HG02642 (cell line): ENCODE measurements around the gene ADNP.
"Not testable (repeated sequence)": the region's sequence is repeated elsewhere in the genome, so short reads cannot be mapped to it uniquely, and the experiment has no call there.

Experiments used
- ATAC-seq: cut with Tn5 transposase; IDR thresholded peaks from one replicate; pipeline ENCODE4 v1.9.1; 2021; ENCODE audit warnings: mild to moderate bottlenecking; ENCODE audit not compliant: unreplicated experiment, poor library complexity

The ADNP gene

GRCh38 chr20:50931306-50932015 lies at the start of gene ADNP:
Gene ADNP, minus strand, starts transcription at chr20:50931437. Its CDS starts 27,441 bp downstream, at chr20:50903996.
- ATAC-seq: peak; percentile 67

- ATAC-seq: no peak
These were observed 48.9 kb upstream of the ADNP start for GRCh38 chr20:50980071-50980681.

GRCh38 chr20:50978533-50978932 lies 47.3 kb upstream of the ADNP start:
- not testable (repeated sequence) for ATAC-seq

GRCh38 chr20:50977066-50978021 lies 46.1 kb upstream of the ADNP start:
- no peak for ATAC-seq

GRCh38 chr20:50975701-50976330 lies 44.6 kb upstream of the ADNP start:
- ATAC-seq: no peak

- no peak for ATAC-seq
These were observed 38.7 kb upstream of the ADNP start for GRCh38 chr20:50969912-50970311.

- no peak for ATAC-seq
These were observed 38.2 kb upstream of the ADNP start for GRCh38 chr20:50969435-50969834.

- ATAC-seq: no peak
These were observed 37.1 kb upstream of the ADNP start for GRCh38 chr20:50968289-50968688.

GRCh38 chr20:50967586-50967985 lies 36.3 kb upstream of the ADNP start:
- ATAC-seq: no peak

- ATAC-seq: no peak
These were observed 28.4 kb upstream of the ADNP start for GRCh38 chr20:50959543-50960126.

- ATAC-seq: peak; percentile 79
These were observed 27.6 kb upstream of the ADNP start, which contains the start of gene MOCS3 for GRCh38 chr20:50958615-50959542. Gene MOCS3, plus strand, starts transcription at chr20:50958818. Its CDS starts 25 bp downstream, at chr20:50958843.

- ATAC-seq: peak; percentile 87
These were observed 26.8 kb upstream of the ADNP start, which contains the start of gene DPM1 for GRCh38 chr20:50957798-50958614. Gene DPM1, minus strand, starts transcription at chr20:50958532. Its CDS starts 9 bp downstream, at chr20:50958523.

GRCh38 chr20:50957276-50957675 lies 26.0 kb upstream of the ADNP start:
- ATAC-seq: no peak

GRCh38 chr20:50953821-50954220 lies 22.6 kb upstream of the ADNP start:
- no peak for ATAC-seq

GRCh38 chr20:50953196-50953595 lies 22.0 kb upstream of the ADNP start:
- ATAC-seq: no peak

- ATAC-seq: no peak
These were observed 17.0 kb upstream of the ADNP start for GRCh38 chr20:50948132-50948785.

GRCh38 chr20:50943069-50943468 lies 11.8 kb upstream of the ADNP start:
- no peak for ATAC-seq
